Keratinocyte (primary cell): ENCODE results near the gene RIOK3. TPM values are rescaled to one million over a fixed set of nuclear protein-coding genes. Genes with fewer than 3 reads are reported as not detected.

Experiments
- DNase-seq: peaks from one replicate; pipeline ENCODE4 v3.0.0-alpha.2; 2011; ENCODE audit warnings: low read depth, missing footprints, low spot score
- FAIRE-seq: peaks from 2 replicates; lab custom pipeline; 2011; peaks lifted over from hg19 to GRCh38; lab: Jason Lieb, UNC
- H2AFZ ChIP-seq: 2 replicates; pipeline ENCODE4 v1.6.0; 2012; ENCODE audit warnings: low read length, control low read depth, inconsistent platforms; ENCODE audit not compliant: control insufficient read depth
- H3K27ac ChIP-seq: 2 replicates; pipeline ENCODE4 v1.5.1; 2011; ENCODE audit warnings: low read length; ENCODE audit not compliant: control insufficient read depth, insufficient read depth
- H3K27me3 ChIP-seq: 3 replicates; pipeline ENCODE4 v1.6.0; 2011; ENCODE audit warnings: low read length; ENCODE audit not compliant: control insufficient read depth, insufficient read depth; ENCODE audit errors: extremely low read depth
- H3K36me3 ChIP-seq, 2 experiments: 2 replicates in 1 of 2; 3 replicates in 1 of 2; pipeline ENCODE4 v1.5.1; 2011; ENCODE audit warnings: low read length in 2 of 2, mild to moderate bottlenecking in 1 of 2; ENCODE audit not compliant: control insufficient read depth in 2 of 2, insufficient read depth in 2 of 2; ENCODE audit errors: extremely low read depth in 1 of 2
- H3K4me1 ChIP-seq: 3 replicates; pipeline ENCODE4 v1.5.1; 2011; ENCODE audit warnings: low read length; ENCODE audit not compliant: control insufficient read depth, insufficient read depth; ENCODE audit errors: extremely low read depth
- H3K4me2 ChIP-seq: 3 replicates; pipeline ENCODE4 v1.6.0; 2011; ENCODE audit warnings: low read depth, low read length; ENCODE audit not compliant: control insufficient read depth, insufficient read depth; ENCODE audit errors: extremely low read depth
- H3K4me3 ChIP-seq, 3 experiments: fragments of 200-600 bp in 1 of 3; sonication (generic) in 1 of 3; 2 replicates in 2 of 3; 3 replicates in 1 of 3; pipeline ENCODE4 v1.5.1; 2011 to 2016; ENCODE audit warnings: low read length in 3 of 3, mild to moderate bottlenecking in 3 of 3, control low read depth in 2 of 3, inconsistent platforms in 1 of 3, low read depth in 1 of 3, mixed read lengths in 1 of 3, mixed run types in 1 of 3, moderate library complexity in 1 of 3; ENCODE audit not compliant: control insufficient read depth in 2 of 3, insufficient read depth in 2 of 3; ENCODE audit errors: extremely low read depth in 1 of 3
- H3K79me2 ChIP-seq: 2 replicates; pipeline ENCODE4 v1.6.0; 2012; ENCODE audit warnings: low read length; ENCODE audit not compliant: control insufficient read depth, insufficient read depth
- H3K9ac ChIP-seq: 3 replicates; pipeline ENCODE4 v1.6.0; 2011; ENCODE audit warnings: low read length; ENCODE audit not compliant: control insufficient read depth, insufficient read depth; ENCODE audit errors: extremely low read depth
- H3K9me1 ChIP-seq: 3 replicates; pipeline ENCODE4 v1.6.0; 2011; ENCODE audit warnings: low read length; ENCODE audit not compliant: control insufficient read depth, insufficient read depth; ENCODE audit errors: extremely low read depth
- H3K9me3 ChIP-seq: 2 replicates; pipeline ENCODE4 v1.5.1; 2012; ENCODE audit warnings: low read depth, low read length; ENCODE audit not compliant: control insufficient read depth
- H4K20me1 ChIP-seq: 3 replicates; pipeline ENCODE4 v1.6.0; 2011; ENCODE audit warnings: low read length; ENCODE audit not compliant: control insufficient read depth, insufficient read depth; ENCODE audit errors: extremely low read depth
- CTCF ChIP-seq, 3 experiments: IDR thresholded peaks in 1 of 3; conservative IDR thresholded peaks in 1 of 3; optimal IDR thresholded peaks in 1 of 3; 2 replicates in 2 of 3; 3 replicates in 1 of 3; pipeline versions ENCODE3 to v1.5.1; 2011; ENCODE audit warnings: low read length in 3 of 3, mild to moderate bottlenecking in 3 of 3, moderate library complexity in 2 of 3, control low read depth in 1 of 3, inconsistent platforms in 1 of 3; ENCODE audit not compliant: insufficient read depth in 2 of 3; ENCODE audit errors: extremely low read depth in 1 of 3
- EZH2 ChIP-seq: IDR thresholded peaks from one replicate; pipeline ENCODE4 v1.6.1; 2012; ENCODE audit warnings: inconsistent platforms, mild to moderate bottlenecking, low read length, moderate library complexity
- dilution Hi-C: fragments of 300-500 bp; cut with MboI; formaldehyde crosslinking; loops from one replicate; pipeline ENCODE4 v1.7.0; 2020; ENCODE audit warnings: low sequenced_read_pairs; ENCODE audit not compliant: extremely low pct_ligation_motif_present
- polyA plus RNA-seq, 5 experiments: library from polyadenylated mRNA; depleted of rRNA in 3 of 5; stranded (reverse) in 3 of 5; stranded (forward) in 1 of 5; unstranded in 1 of 5; fragments of >200 nt; gene quantifications; 1 replicate in 1 of 5; 2 replicates in 3 of 5; 3 replicates in 1 of 5; pipeline versions ENCODE4 v1.2.1 to v1.2.3, GENCODE V29; 2011 to 2012; ENCODE audit warnings: missing spikeins in 2 of 5, low read depth in 1 of 5, low replicate concordance in 1 of 5

RIOK3 gene
- polyA plus RNA-seq, 1 donor (not counting 4 experiments of a cell fraction or from before 2014, with no cell fraction given): 68.6 TPM

- dilution Hi-C loops: no loop called here
- TF ChIP-seq EZH2: no peak
- no peak for TF ChIP-seq CTCF (optimal IDR thresholded peaks at IDR 0.05 in 1 of 3, IDR thresholded peaks at IDR 0.05 in 1 of 3, conservative IDR thresholded peaks at IDR 0.05 in 1 of 3; ENCODE audit: extremely low read depth in 1 of 3, insufficient read depth in 2 of 3, low read length in 3 of 3)
- H3K9ac ChIP-seq: no peak overlapping the region
- no peak overlapping the region for H3K4me2 ChIP-seq
- H3K36me3 ChIP-seq: peaks cover 10 to 12% of the 10 kb centered on the region in 2 experiments
- H3K4me3 ChIP-seq: no peak overlapping the region
- DNase-seq: no peak
- peaks cover 36% of the 10 kb centered on the region for H4K20me1 ChIP-seq
- no peaks in the 10 kb centered on the region for H3K27me3 ChIP-seq
- H3K9me1 ChIP-seq: peaks cover 8% of the 10 kb centered on the region
- H3K27ac ChIP-seq: no peak overlapping the region
- no peak for FAIRE-seq
- H3K79me2 ChIP-seq: peaks cover 93% of the 10 kb centered on the region
- no peaks in the 10 kb centered on the region for H3K9me3 ChIP-seq
- H2AFZ ChIP-seq: no peak overlapping the region
- H3K4me1 ChIP-seq: peaks cover 10% of the 10 kb centered on the region
Measured at GRCh38 chr18:23458830-23459529, 5.9 kb downstream of the RIOK3 start.

- no peak for TF ChIP-seq EZH2
- no peak overlapping the region for H3K4me3 ChIP-seq
- peaks cover 8% of the 10 kb centered on the region for H3K9me1 ChIP-seq
- no peak overlapping the region for H3K9ac ChIP-seq
- peaks cover 38% of the 10 kb centered on the region for H4K20me1 ChIP-seq
- peaks cover 89% of the 10 kb centered on the region for H3K79me2 ChIP-seq
- no peaks in the 10 kb centered on the region for H3K27me3 ChIP-seq
- FAIRE-seq: no peak
- H3K4me1 ChIP-seq: peaks cover 8% of the 10 kb centered on the region
- no peaks in the 10 kb centered on the region for H3K9me3 ChIP-seq
- H3K36me3 ChIP-seq: peaks cover 13% of the 10 kb centered on the region in 2 experiments
- dilution Hi-C loops: no loop called here
- no peak overlapping the region for H2AFZ ChIP-seq
- DNase-seq: no peak
- no peak overlapping the region for H3K27ac ChIP-seq
- no peak overlapping the region for H3K4me2 ChIP-seq
Measured at GRCh38 chr18:23459530-23459921, 6.4 kb downstream of the RIOK3 start.
